PC-9 (cell line): ENCODE results near the gene TCP11L2.

Source experiments
- CTCF ChIP-seq: fragments of 200-600 bp; sonication (generic); conservative IDR thresholded peaks from 2 replicates; pipeline ENCODE4 v1.6.1; 2017; ENCODE audit warnings: mixed run types, antibody characterized with exemption, mild to moderate bottlenecking, moderate library complexity
- EZH2 ChIP-seq: fragments of 200-600 bp; sonication (generic); IDR thresholded peaks from 2 replicates; pipeline ENCODE4 v1.8.0; 2017; ENCODE audit warnings: antibody characterized with exemption, low read depth

DNA sequence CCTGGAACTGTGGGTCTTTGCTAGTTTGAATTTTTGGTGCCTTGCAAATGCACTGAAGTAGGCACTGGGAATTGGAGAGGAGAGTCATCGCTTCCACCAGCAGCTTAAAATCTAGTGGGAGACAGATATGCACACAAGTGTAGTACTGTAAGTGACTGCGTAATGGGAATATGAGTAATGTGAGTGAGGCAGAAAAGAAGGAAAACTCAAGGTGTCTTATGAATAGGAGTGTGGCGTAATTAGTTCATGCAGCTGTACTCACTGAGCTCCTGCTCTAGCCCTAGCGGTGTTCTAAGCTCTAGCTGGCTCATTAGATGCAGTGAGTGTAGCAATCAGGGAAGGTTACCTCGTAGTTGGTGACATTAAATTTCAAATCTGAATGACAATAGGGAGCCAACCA lies 2.8 kb downstream of the TCP11L2 start:
- TF ChIP-seq CTCF, result no peak
- TF ChIP-seq EZH2, result no peak
